Measurements from ENCODE around the gene MINDY3.

The MINDY3 gene

DNA sequence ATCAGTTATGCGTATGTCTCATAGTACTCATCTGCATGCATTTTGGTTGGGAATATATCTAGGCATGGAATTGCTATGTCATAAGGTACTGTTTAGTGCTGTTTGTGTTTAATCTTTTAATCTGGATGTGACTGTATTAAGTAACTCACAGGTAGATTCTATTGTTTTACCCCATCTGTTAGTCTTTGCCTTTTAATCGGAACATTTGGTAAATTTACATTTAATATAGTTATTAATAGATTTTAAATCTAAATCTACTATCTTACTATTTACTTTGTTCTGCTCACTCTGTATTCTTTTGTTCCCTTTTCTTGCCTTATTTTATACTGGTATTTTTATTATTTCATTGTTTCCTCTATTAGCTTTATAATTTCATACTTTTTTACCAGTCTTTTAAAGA lies 130.0 kb downstream of the MINDY3 start:
- DNase-seq, result no peak

GRCh38 chr10:15729890-15730289 lies 130.4 kb downstream of the MINDY3 start:
- DNase-seq, result no peak

Data from fibroblast of skin of scalp (primary cell).